ENCODE data around the gene CBR1. TPM values are rescaled to one million over a fixed set of nuclear protein-coding genes. Genes with fewer than 3 reads are reported as not detected.
A peak's percentile ranks its signal among the peaks of the same experiment; 100 is the strongest.

CBR1 gene
- total and polyA plus RNA-seq, 9 of the 15 experiments (the other 6 are each of a cell fraction or from before 2014, with no cell fraction given), result 2.5 to 33.8 (median 15.1) TPM

- no peak for TF ChIP-seq ZBTB34 (CRISPR knock-in tag; IDR thresholded peaks at IDR 0.05)
- TF ChIP-seq ZBTB49 (CRISPR knock-in tag; IDR thresholded peaks at IDR 0.05; ENCODE audit: borderline replicate concordance), result no peak
- TF ChIP-seq PHF20 (IDR thresholded peaks at IDR 0.05; ENCODE audit: partially characterized antibody), result peak; percentile 10
- no peak for TF ChIP-seq STAT6 (CRISPR knock-in tag; IDR thresholded peaks at IDR 0.05)
- no peak for TF ChIP-seq BRD4 (IDR thresholded peaks at IDR 0.05)
- TF ChIP-seq CHAMP1 (IDR thresholded peaks at IDR 0.05), result peak; percentile 28; the same call in 1 of the 2 replicates
- no peak for TF ChIP-seq ZNF318 (IDR thresholded peaks at IDR 0.05; ENCODE audit: borderline replicate concordance in 1 of 2, low read depth in 1 of 2)
- no peak for TF ChIP-seq ZNF780A (CRISPR knock-in tag; IDR thresholded peaks at IDR 0.05)
- TF ChIP-seq PTBP1 (IDR thresholded peaks at IDR 0.05; ENCODE audit: low read depth, low read length), result no peak
- TF ChIP-seq ZZZ3 (IDR thresholded peaks at IDR 0.05), result no peak
These were observed 9.8 kb downstream of the CBR1 start (continued) for GRCh38 chr21:36079671-36080070.

All from K562 (cell line).